T-helper 2 cell treated with Interferon-gamma antibody and Interleukin-4, amounts not matched to agents 100 ng/mL and 5 ng/mL, for 36 hours (primary cell): ENCODE data around the gene ZNF236. TPM values are rescaled to one million over a fixed set of nuclear protein-coding genes. Genes with fewer than 3 reads are reported as not detected.

Experiments
- intact Hi-C: fragments of 100-400 bp; cut with micrococcal nuclease; formaldehyde crosslinking; loops from one replicate; pipeline ENCODE4 v1.15.1; 2023
- total RNA-seq: library from RNA; stranded (reverse); gene quantifications from 2 replicates; pipeline ENCODE4 v1.2.3, GENCODE V29; 2022

Gene ZNF236
- total RNA-seq, 1 donor from 2014 or later: 23.2 TPM

- intact Hi-C loops: no loop called here
Observed at GRCh38 chr18:76903386-76903785, 81.0 kb downstream of the ZNF236 start.

GRCh38 chr18:76905821-76906220 lies 83.5 kb downstream of the ZNF236 start:
- intact Hi-C loops: no loop called here

- intact Hi-C loops: no loop called here
Observed at GRCh38 chr18:76908277-76908676, 85.9 kb downstream of the ZNF236 start.

- intact Hi-C loops: no loop called here
Observed at GRCh38 chr18:76909439-76909838, 87.1 kb downstream of the ZNF236 start.

GRCh38 chr18:76911440-76911839 lies 89.1 kb downstream of the ZNF236 start:
- intact Hi-C loops: no loop called here

- intact Hi-C loops: no loop called here
Observed at GRCh38 chr18:76913583-76913982, 91.2 kb downstream of the ZNF236 start.

- intact Hi-C loops: no loop called here
Observed at GRCh38 chr18:76914314-76914713, 92.0 kb downstream of the ZNF236 start.

GRCh38 chr18:76914796-76915195 lies 92.4 kb downstream of the ZNF236 start:
- intact Hi-C loops: no loop called here

GRCh38 chr18:76915456-76915855 lies 93.1 kb downstream of the ZNF236 start:
- intact Hi-C loops: no loop called here

GRCh38 chr18:76920974-76921373 lies 98.6 kb downstream of the ZNF236 start:
- intact Hi-C loops: loop anchor here (5.0 kb wide), 1 partner anchor 291 kb away; no protein-coding TSS in a partner anchor

- intact Hi-C loops: loop anchor here (1.0 to 5.0 kb wide), 3 partner anchors 61 to 290 kb away; no protein-coding TSS in a partner anchor
Observed at GRCh38 chr18:76922107-76922506, 99.8 kb downstream of the ZNF236 start.

- intact Hi-C loops: loop anchor here (2.0 to 5.0 kb wide), 2 partner anchors 131 to 289 kb away; no protein-coding TSS in a partner anchor
Observed at GRCh38 chr18:76923485-76924085, 101.2 kb downstream of the ZNF236 start.

- intact Hi-C loops: no loop called here
Observed at GRCh38 chr18:76925501-76925900, 103.1 kb downstream of the ZNF236 start.

GRCh38 chr18:76927223-76927725 lies 104.9 kb downstream of the ZNF236 start:
- intact Hi-C loops: no loop called here

GRCh38 chr18:76928179-76928868 lies 106.0 kb downstream of the ZNF236 start:
- intact Hi-C loops: no loop called here

- intact Hi-C loops: no loop called here
Observed at GRCh38 chr18:76931171-76931570, 108.8 kb downstream of the ZNF236 start.

GRCh38 chr18:76932026-76932819 lies 109.9 kb downstream of the ZNF236 start:
- intact Hi-C loops: loop anchor here (1.0 kb wide), 1 partner anchor 18 kb away; no protein-coding TSS in a partner anchor

GRCh38 chr18:76935722-76936337 lies 113.5 kb downstream of the ZNF236 start:
- intact Hi-C loops: no loop called here

GRCh38 chr18:76936877-76937276 lies 114.5 kb downstream of the ZNF236 start:
- intact Hi-C loops: no loop called here

GRCh38 chr18:76937597-76937996 lies 115.2 kb downstream of the ZNF236 start:
- intact Hi-C loops: no loop called here

GRCh38 chr18:76938619-76939018 lies 116.3 kb downstream of the ZNF236 start:
- intact Hi-C loops: no loop called here
